Keratinocyte (primary cell): ENCODE data around the gene SLC38A4.

Experiments used
- CTCF ChIP-seq, 3 experiments: IDR thresholded peaks in 1 of 3; conservative IDR thresholded peaks in 1 of 3; optimal IDR thresholded peaks in 1 of 3; 2 replicates in 2 of 3; 3 replicates in 1 of 3; pipeline versions ENCODE3 to v1.5.1; 2011; ENCODE audit warnings: low read length in 3 of 3, mild to moderate bottlenecking in 3 of 3, moderate library complexity in 2 of 3, control low read depth in 1 of 3, inconsistent platforms in 1 of 3; ENCODE audit not compliant: insufficient read depth in 2 of 3; ENCODE audit errors: extremely low read depth in 1 of 3
- EZH2 ChIP-seq: IDR thresholded peaks from one replicate; pipeline ENCODE4 v1.6.1; 2012; ENCODE audit warnings: inconsistent platforms, mild to moderate bottlenecking, low read length, moderate library complexity

GRCh38 chr12:46875095-46875494, 49.3 kb upstream of the SLC38A4 start:
- TF ChIP-seq CTCF (optimal IDR thresholded peaks at IDR 0.05 in 1 of 3, IDR thresholded peaks at IDR 0.05 in 1 of 3, conservative IDR thresholded peaks at IDR 0.05 in 1 of 3; ENCODE audit: extremely low read depth in 1 of 3, insufficient read depth in 2 of 3, low read length in 3 of 3), result no peak
- no peak for TF ChIP-seq EZH2
